ENCODE measurements around the gene PPM1E. TPM values are rescaled to one million over a fixed set of nuclear protein-coding genes. Genes with fewer than 3 reads are reported as not detected.

Gene PPM1E
- total RNA-seq, 4 donors from 2014 or later, result 0.42 to 0.91 (median 0.67) TPM

- H3K27ac ChIP-seq (replicated peaks in 1 of 4), result no peak overlapping the region
- H3K4me1 ChIP-seq, result peaks cover 0 to 2% (median 0%) of the 10 kb centered on the region in 4 donors
- no peaks in the 10 kb centered on the region for H3K27me3 ChIP-seq
- no peak overlapping the region for H3K4me3 ChIP-seq
- no peak for DNase-seq (ENCODE audit: extremely low spot score)
- TF ChIP-seq EP300 (IDR thresholded peaks at IDR 0.05) (no peak), CTCF (IDR thresholded peaks at IDR 0.05) (no peak), POLR2AphosphoS5 (IDR thresholded peaks at IDR 0.05) (no peak), POLR2A (IDR thresholded peaks at IDR 0.05; ENCODE audit: low read depth) (no peak)
- peaks cover 14 to 56% (median 31%) of the 10 kb centered on the region in 4 donors for H3K36me3 ChIP-seq
- H3K9me3 ChIP-seq, result no peaks in the 10 kb centered on the region
- intact Hi-C loops (cut with DNase I), result loop anchor here (5.0 kb wide), 1 partner anchor 413 kb away; no protein-coding TSS in a partner anchor
- WGBS, result 100% methylated on average over 1 of the region's 1 CpG
These were observed 244.4 kb downstream of the PPM1E start for GRCh38 chr17:59000022-59000421.

GRCh38 chr17:59001158-59001814 lies 245.6 kb downstream of the PPM1E start:
- Histone ChIP-seq H3K9me3 (no peaks in the 10 kb centered on the region), H3K27ac (replicated peaks in 1 of 4) (no peak overlapping the region), H3K4me1 (no peaks in the 10 kb centered on the region), H3K4me3 (no peak overlapping the region), H3K27me3 (no peaks in the 10 kb centered on the region), H3K36me3 (peaks cover 14 to 52% (median 28%) of the 10 kb centered on the region in 4 donors)
- no peak for TF ChIP-seq POLR2A (IDR thresholded peaks at IDR 0.05; ENCODE audit: low read depth)
- no peak for TF ChIP-seq CTCF (IDR thresholded peaks at IDR 0.05)
- TF ChIP-seq POLR2AphosphoS5 (IDR thresholded peaks at IDR 0.05), result peak in 1 of 2 donors; percentile 42
- no peak for TF ChIP-seq EP300 (IDR thresholded peaks at IDR 0.05)
- WGBS, result 57% methylated on average over 10 of the region's 10 CpGs
- intact Hi-C loops (cut with DNase I), result loop anchor here (5.0 kb wide), 1 partner anchor 414 kb away; no protein-coding TSS in a partner anchor
- DNase-seq (ENCODE audit: extremely low spot score), result no peak

GRCh38 chr17:59002126-59002525 lies 246.5 kb downstream of the PPM1E start:
- 90% methylated on average over 3 of the region's 3 CpGs for WGBS
- peaks cover 14 to 46% (median 28%) of the 10 kb centered on the region in 4 donors for H3K36me3 ChIP-seq
- no peak overlapping the region for H3K27ac ChIP-seq (replicated peaks in 1 of 4)
- H3K4me3 ChIP-seq, result no peak overlapping the region
- DNase-seq (ENCODE audit: extremely low spot score), result no peak
- TF ChIP-seq CTCF (IDR thresholded peaks at IDR 0.05) (no peak), EP300 (IDR thresholded peaks at IDR 0.05) (no peak), POLR2A (IDR thresholded peaks at IDR 0.05; ENCODE audit: low read depth) (no peak), POLR2AphosphoS5 (IDR thresholded peaks at IDR 0.05) (no peak)
- no peaks in the 10 kb centered on the region for H3K27me3 ChIP-seq
- H3K4me1 ChIP-seq, result no peaks in the 10 kb centered on the region
- intact Hi-C loops (cut with DNase I), result loop anchor here (5.0 kb wide), 1 partner anchor 415 kb away; no protein-coding TSS in a partner anchor
- no peaks in the 10 kb centered on the region for H3K9me3 ChIP-seq

GRCh38 chr17:59002848-59003247 lies 247.2 kb downstream of the PPM1E start:
- H3K4me3 ChIP-seq, result no peak overlapping the region
- H3K36me3 ChIP-seq, result peaks cover 12 to 40% (median 27%) of the 10 kb centered on the region in 4 donors
- H3K4me1 ChIP-seq, result no peaks in the 10 kb centered on the region
- intact Hi-C loops (cut with DNase I), result loop anchor here (5.0 kb wide), 1 partner anchor 416 kb away; no protein-coding TSS in a partner anchor
- 100% methylated on average over 2 of the region's 2 CpGs for WGBS
- H3K27me3 ChIP-seq, result no peaks in the 10 kb centered on the region
- TF ChIP-seq POLR2A (IDR thresholded peaks at IDR 0.05; ENCODE audit: low read depth), result no peak
- TF ChIP-seq CTCF (IDR thresholded peaks at IDR 0.05), result no peak
- no peak for TF ChIP-seq POLR2AphosphoS5 (IDR thresholded peaks at IDR 0.05)
- no peak for TF ChIP-seq EP300 (IDR thresholded peaks at IDR 0.05)
- DNase-seq (ENCODE audit: extremely low spot score), result no peak
- no peak overlapping the region for H3K27ac ChIP-seq (replicated peaks in 1 of 4)
- H3K9me3 ChIP-seq, result no peaks in the 10 kb centered on the region

Measured in esophagus muscularis mucosa (tissue), 4 donors.